Measurements from ENCODE around the gene IMPA2. TPM values are rescaled to one million over a fixed set of nuclear protein-coding genes. Genes with fewer than 3 reads are reported as not detected.

Gene IMPA2
- total and polyA plus RNA-seq, 2 of the 13 experiments (the other 11 are each of a cell fraction or from before 2014, with no cell fraction given), result 37.8 to 71.8 TPM

DNA sequence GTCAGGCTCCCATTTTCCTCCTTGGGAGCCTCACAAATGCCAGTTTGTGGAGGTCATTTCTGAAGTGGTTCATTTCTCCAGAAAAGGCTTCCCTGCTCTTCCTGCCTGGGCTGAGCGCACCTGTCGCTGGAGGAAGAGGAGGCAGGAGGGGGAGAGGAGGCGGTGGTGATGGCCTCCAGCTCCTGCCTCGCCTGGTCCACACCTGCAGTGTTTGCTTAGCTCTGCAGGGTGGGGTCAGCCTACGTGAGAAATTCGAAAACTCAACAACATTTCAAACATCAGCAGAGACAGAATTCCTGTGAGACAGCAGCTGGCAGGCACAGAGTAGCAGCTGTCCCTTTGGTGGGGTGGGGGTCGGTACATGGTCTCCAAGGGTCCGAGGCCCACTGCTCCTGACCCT is 7.9 kb downstream of the IMPA2 start:
- Histone ChIP-seq H3K27ac (ENCODE audit: extremely low read length, insufficient read depth, low read length) (no peak overlapping the region), H4K20me1 (ENCODE audit: insufficient read depth, low read length) (no peaks in the 10 kb centered on the region; the same call in 1 of the 2 replicates), H3K4me3 (replicated peaks in 1 of 3; ENCODE audit: insufficient read depth in 1 of 3, low read depth in 2 of 3, low read length in 3 of 3) (no peak overlapping the region), H3K9ac (ENCODE audit: insufficient read depth, low read depth, low read length) (no peak overlapping the region), H3K79me2 (ENCODE audit: insufficient read depth, low read length) (peaks cover 43% of the 10 kb centered on the region), H3K36me3 (replicated peaks in 1 of 2; ENCODE audit: control insufficient read depth in 1 of 2, insufficient read depth in 2 of 2, low read length in 2 of 2) (peaks cover 0 to 7% of the 10 kb centered on the region in 2 experiments; a peak in 2 of 5 replicates), H3K4me2 (ENCODE audit: low read depth, low read length) (no peak overlapping the region), H3K27me3 (ENCODE audit: control insufficient read depth in 1 of 2, insufficient read depth in 2 of 2, low read length in 2 of 2) (no peaks in the 10 kb centered on the region), H2AFZ (ENCODE audit: low read length) (no peak overlapping the region), H3K9me3 (ENCODE audit: low read length) (no peaks in the 10 kb centered on the region), H3K4me1 (ENCODE audit: insufficient read depth, low read length) (peaks cover 91% of the 10 kb centered on the region)
- BruUV-seq (replicated peaks), result no TSS peak
- ATAC-seq (no peak), FAIRE-seq (no peak), DNase-seq (ENCODE audit: low spot score) (no peak)
- intact Hi-C loops (cut with micrococcal nuclease; ENCODE audit: unreplicated experiment) (no loop called here), in situ Hi-C loops (cut with HindIII; ENCODE audit: extremely low pct_ligation_motif_present, low pct_unique_long_range_greater_than_20kb) (no loop called here)
- WGBS (ENCODE audit: low lambda C conversion rate), result 78% methylated on average over 6 of the region's 8 CpGs
- POLR2A ChIA-PET, result interaction anchor here (12.8 kb wide), 1 partner anchor 8 kb away, joined by 328 read pairs; the partner anchor contains the start of gene IMPA2
- CTCF ChIA-PET (ENCODE audit: low intra/inter-chr PET ratio, low total read pairs), result no interaction called here
- TF ChIP-seq E2F1 (CRISPR knock-in tag; IDR thresholded peaks at IDR 0.05) (no peak), GPN1 (CRISPR knock-in tag; IDR thresholded peaks at IDR 0.05; ENCODE audit: borderline replicate concordance) (no peak), REXO4 (CRISPR knock-in tag; IDR thresholded peaks at IDR 0.05; ENCODE audit: borderline replicate concordance) (no peak), ZNF777 (CRISPR knock-in tag; IDR thresholded peaks at IDR 0.05) (no peak), MTF2 (CRISPR knock-in tag; IDR thresholded peaks at IDR 0.05; ENCODE audit: borderline replicate concordance) (no peak)
- TF ChIP-seq, protein P1, sequence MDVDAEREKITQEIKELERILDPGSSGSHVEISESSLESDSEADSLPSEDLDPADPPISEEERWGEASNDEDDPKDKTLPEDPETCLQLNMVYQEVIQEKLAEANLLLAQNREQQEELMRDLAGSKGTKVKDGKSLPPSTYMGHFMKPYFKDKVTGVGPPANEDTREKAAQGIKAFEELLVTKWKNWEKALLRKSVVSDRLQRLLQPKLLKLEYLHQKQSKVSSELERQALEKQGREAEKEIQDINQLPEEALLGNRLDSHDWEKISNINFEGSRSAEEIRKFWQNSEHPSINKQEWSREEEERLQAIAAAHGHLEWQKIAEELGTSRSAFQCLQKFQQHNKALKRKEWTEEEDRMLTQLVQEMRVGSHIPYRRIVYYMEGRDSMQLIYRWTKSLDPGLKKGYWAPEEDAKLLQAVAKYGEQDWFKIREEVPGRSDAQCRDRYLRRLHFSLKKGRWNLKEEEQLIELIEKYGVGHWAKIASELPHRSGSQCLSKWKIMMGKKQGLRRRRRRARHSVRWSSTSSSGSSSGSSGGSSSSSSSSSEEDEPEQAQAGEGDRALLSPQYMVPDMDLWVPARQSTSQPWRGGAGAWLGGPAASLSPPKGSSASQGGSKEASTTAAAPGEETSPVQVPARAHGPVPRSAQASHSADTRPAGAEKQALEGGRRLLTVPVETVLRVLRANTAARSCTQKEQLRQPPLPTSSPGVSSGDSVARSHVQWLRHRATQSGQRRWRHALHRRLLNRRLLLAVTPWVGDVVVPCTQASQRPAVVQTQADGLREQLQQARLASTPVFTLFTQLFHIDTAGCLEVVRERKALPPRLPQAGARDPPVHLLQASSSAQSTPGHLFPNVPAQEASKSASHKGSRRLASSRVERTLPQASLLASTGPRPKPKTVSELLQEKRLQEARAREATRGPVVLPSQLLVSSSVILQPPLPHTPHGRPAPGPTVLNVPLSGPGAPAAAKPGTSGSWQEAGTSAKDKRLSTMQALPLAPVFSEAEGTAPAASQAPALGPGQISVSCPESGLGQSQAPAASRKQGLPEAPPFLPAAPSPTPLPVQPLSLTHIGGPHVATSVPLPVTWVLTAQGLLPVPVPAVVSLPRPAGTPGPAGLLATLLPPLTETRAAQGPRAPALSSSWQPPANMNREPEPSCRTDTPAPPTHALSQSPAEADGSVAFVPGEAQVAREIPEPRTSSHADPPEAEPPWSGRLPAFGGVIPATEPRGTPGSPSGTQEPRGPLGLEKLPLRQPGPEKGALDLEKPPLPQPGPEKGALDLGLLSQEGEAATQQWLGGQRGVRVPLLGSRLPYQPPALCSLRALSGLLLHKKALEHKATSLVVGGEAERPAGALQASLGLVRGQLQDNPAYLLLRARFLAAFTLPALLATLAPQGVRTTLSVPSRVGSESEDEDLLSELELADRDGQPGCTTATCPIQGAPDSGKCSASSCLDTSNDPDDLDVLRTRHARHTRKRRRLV (CRISPR knock-in tag; IDR thresholded peaks at IDR 0.05), result no peak
- TF ChIP-seq, protein P2, sequence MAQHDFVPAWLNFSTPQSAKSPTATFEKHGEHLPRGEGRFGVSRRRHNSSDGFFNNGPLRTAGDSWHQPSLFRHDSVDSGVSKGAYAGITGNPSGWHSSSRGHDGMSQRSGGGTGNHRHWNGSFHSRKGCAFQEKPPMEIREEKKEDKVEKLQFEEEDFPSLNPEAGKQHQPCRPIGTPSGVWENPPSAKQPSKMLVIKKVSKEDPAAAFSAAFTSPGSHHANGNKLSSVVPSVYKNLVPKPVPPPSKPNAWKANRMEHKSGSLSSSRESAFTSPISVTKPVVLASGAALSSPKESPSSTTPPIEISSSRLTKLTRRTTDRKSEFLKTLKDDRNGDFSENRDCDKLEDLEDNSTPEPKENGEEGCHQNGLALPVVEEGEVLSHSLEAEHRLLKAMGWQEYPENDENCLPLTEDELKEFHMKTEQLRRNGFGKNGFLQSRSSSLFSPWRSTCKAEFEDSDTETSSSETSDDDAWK (CRISPR knock-in tag; IDR thresholded peaks at IDR 0.05), result no peak
- TF ChIP-seq, protein P3, sequence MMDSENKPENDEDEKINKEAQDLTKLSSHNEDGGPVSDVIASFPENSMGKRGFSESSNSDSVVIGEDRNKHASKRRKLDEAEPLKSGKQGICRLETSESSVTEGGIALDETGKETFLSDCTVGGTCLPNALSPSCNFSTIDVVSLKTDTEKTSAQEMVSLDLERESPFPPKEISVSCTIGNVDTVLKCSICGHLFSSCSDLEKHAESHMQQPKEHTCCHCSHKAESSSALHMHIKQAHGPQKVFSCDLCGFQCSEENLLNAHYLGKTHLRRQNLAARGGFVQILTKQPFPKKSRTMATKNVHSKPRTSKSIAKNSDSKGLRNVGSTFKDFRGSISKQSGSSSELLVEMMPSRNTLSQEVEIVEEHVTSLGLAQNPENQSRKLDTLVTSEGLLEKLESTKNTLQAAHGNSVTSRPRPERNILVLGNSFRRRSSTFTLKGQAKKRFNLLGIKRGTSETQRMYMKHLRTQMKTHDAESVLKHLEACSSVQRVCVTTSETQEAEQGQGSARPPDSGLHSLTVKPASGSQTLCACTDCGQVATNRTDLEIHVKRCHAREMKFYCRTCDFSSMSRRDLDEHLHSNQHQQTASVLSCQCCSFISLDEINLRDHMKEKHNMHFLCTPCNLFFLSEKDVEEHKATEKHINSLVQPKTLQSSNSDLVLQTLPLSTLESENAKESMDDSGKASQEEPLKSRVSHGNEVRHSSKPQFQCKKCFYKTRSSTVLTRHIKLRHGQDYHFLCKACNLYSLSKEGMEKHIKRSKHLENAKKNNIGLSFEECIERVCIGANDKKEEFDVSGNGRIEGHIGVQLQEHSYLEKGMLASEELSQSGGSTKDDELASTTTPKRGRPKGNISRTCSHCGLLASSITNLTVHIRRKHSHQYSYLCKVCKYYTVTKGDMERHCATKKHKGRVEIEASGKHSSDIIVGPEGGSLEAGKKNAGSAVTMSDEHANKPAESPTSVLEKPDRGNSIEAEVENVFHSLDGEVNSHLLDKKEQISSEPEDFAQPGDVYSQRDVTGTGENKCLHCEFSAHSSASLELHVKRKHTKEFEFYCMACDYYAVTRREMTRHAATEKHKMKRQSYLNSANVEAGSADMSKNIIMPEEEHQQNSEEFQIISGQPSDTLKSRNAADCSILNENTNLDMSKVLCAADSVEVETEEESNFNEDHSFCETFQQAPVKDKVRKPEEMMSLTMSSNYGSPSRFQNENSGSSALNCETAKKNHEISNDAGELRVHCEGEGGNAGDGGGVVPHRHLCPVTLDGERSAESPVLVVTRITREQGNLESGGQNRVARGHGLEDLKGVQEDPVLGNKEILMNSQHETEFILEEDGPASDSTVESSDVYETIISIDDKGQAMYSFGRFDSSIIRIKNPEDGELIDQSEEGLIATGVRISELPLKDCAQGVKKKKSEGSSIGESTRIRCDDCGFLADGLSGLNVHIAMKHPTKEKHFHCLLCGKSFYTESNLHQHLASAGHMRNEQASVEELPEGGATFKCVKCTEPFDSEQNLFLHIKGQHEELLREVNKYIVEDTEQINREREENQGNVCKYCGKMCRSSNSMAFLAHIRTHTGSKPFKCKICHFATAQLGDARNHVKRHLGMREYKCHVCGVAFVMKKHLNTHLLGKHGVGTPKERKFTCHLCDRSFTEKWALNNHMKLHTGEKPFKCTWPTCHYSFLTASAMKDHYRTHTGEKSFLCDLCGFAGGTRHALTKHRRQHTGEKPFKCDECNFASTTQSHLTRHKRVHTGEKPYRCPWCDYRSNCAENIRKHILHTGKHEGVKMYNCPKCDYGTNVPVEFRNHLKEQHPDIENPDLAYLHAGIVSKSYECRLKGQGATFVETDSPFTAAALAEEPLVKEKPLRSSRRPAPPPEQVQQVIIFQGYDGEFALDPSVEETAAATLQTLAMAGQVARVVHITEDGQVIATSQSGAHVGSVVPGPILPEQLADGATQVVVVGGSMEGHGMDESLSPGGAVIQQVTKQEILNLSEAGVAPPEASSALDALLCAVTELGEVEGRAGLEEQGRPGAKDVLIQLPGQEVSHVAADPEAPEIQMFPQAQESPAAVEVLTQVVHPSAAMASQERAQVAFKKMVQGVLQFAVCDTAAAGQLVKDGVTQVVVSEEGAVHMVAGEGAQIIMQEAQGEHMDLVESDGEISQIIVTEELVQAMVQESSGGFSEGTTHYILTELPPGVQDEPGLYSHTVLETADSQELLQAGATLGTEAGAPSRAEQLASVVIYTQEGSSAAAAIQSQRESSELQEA (CRISPR knock-in tag; IDR thresholded peaks at IDR 0.05; ENCODE audit: not compliant biosample characterization), result no peak

All from HepG2 (cell line).